Activated T-cell treated with anti-CD3 and anti-CD28 coated beads, Interleukin-2, amount 50 U/mL, for 24 hours (primary cell): ENCODE results near the gene RTCA.
"Not testable (repeated sequence)": the region's sequence is repeated elsewhere in the genome, so short reads cannot be mapped to it uniquely, and the experiment has no call there.

ENCODE experiments used
- DNase-seq: peaks from one replicate; pipeline ENCODE4 v3.0.0-alpha.2; 2020
- H3K27ac Mint-ChIP-seq: 2 replicates; pipeline ENCODE4 v1.8.0; 2020; ENCODE audit warnings: mild to moderate bottlenecking, mixed read lengths
- H3K27me3 Mint-ChIP-seq: 2 replicates; pipeline ENCODE4 v1.8.0; 2020; ENCODE audit warnings: mixed read lengths
- H3K36me3 Mint-ChIP-seq: 2 replicates; pipeline ENCODE4 v1.8.0; 2020; ENCODE audit warnings: low read depth, mixed read lengths
- H3K4me1 Mint-ChIP-seq: 2 replicates; pipeline ENCODE4 v1.8.0; 2020; ENCODE audit warnings: low read depth, mixed read lengths
- H3K4me3 Mint-ChIP-seq: 2 replicates; pipeline ENCODE4 v1.8.0; 2020; ENCODE audit warnings: mild to moderate bottlenecking, moderate library complexity, mixed read lengths
- H3K9me3 Mint-ChIP-seq: 2 replicates; pipeline ENCODE4 v1.8.0; 2020; ENCODE audit warnings: mixed read lengths

The RTCA gene

DNA sequence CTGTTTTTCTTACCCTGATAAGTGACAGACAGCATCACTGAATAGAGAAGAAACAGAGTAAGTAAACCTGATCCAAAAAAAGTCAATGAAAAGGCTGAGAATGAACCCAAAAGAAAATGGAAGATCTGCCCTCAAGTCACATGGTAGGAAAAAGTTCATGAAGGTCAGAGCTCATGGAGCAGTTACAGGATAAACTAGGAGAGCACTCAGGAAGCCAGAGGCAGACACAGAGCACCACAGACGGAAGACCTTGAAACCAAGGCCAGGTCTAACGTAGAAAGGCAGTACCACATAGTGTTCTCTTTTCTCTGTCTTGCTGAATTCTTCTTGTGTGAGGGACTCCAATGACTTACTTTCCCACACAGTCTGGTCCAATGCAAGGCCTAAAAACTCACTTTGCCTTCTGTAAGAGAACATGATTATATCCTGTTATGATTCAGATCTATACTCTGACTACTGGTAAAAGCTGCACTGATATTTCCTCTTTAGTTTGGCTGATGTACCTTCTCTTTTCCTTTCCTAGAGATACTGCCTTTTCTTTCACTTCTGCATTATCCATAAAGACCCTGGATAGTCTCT, 40.8 kb downstream of the RTCA start:
- H3K4me3 Mint-ChIP-seq = no peak overlapping the region
- H3K27ac Mint-ChIP-seq = no peak overlapping the region
- H3K4me1 Mint-ChIP-seq = peaks cover 18% of the 10 kb centered on the region
- H3K36me3 Mint-ChIP-seq = no peaks in the 10 kb centered on the region
- no peak for DNase-seq
- H3K9me3 Mint-ChIP-seq = peaks cover 4% of the 10 kb centered on the region
- no peaks in the 10 kb centered on the region for H3K27me3 Mint-ChIP-seq

DNA sequence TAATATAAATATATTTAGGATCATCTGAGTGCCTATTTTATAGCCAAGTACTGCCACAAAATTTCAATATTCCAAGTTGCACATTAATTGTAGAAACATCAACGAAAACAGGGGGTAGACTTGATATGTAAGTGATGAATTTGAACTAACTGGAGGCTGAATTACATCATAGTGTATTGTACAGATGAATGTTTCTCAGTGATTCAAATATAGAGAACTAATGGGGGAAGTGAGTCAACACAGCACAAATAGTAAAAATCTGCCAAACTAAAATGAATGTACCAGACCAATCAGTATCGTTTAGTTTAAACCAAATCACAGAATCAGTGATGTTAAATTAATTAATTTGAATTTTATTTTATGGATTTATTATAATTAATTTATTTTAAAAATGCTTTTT, 42.8 kb downstream of the RTCA start:
- Mint-ChIP-seq H3K4me1 (peaks cover 18% of the 10 kb centered on the region), H3K27me3 (no peaks in the 10 kb centered on the region), H3K9me3 (peaks cover 4% of the 10 kb centered on the region), H3K27ac (no peak overlapping the region), H3K4me3 (no peak overlapping the region), H3K36me3 (no peaks in the 10 kb centered on the region)
- no peak for DNase-seq

- Mint-ChIP-seq H3K4me3 (no peak overlapping the region), H3K9me3 (peaks cover 4% of the 10 kb centered on the region), H3K4me1 (peaks cover 18% of the 10 kb centered on the region), H3K27ac (no peak overlapping the region), H3K36me3 (no peaks in the 10 kb centered on the region), H3K27me3 (no peaks in the 10 kb centered on the region)
- DNase-seq = no peak
These were observed 43.8 kb downstream of the RTCA start for GRCh38 chr1:100309863-100310262.

- Mint-ChIP-seq H3K27ac (no peak overlapping the region), H3K36me3 (no peaks in the 10 kb centered on the region), H3K9me3 (peaks cover 16% of the 10 kb centered on the region), H3K27me3 (no peaks in the 10 kb centered on the region), H3K4me1 (peaks cover 4% of the 10 kb centered on the region), H3K4me3 (no peak overlapping the region)
- no peak for DNase-seq
These were observed 47.4 kb downstream of the RTCA start for GRCh38 chr1:100313382-100313781.

DNA sequence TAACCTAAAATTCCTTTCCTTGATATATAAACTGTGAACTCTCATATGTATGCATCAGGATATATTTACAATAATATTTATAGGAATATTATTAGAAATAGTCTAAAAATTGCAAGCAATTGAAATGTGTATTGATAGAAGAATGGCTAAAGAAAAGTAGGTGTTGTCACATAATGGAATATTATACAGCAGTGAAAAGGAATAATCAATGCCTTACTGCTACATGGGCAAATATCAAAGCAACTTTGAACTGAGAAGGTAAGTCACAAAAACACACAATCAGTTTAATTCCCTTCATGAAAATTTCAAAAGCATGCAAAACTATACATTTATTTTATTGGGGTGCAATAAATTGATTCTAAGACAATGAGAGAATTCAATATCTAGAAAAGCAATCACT, 50.6 kb downstream of the RTCA start:
- Mint-ChIP-seq H3K9me3 (peaks cover 21% of the 10 kb centered on the region), H3K27ac (no peak overlapping the region), H3K4me3 (no peak overlapping the region), H3K27me3 (no peaks in the 10 kb centered on the region), H3K4me1 (no peaks in the 10 kb centered on the region), H3K36me3 (no peaks in the 10 kb centered on the region)
- DNase-seq = no peak

DNA sequence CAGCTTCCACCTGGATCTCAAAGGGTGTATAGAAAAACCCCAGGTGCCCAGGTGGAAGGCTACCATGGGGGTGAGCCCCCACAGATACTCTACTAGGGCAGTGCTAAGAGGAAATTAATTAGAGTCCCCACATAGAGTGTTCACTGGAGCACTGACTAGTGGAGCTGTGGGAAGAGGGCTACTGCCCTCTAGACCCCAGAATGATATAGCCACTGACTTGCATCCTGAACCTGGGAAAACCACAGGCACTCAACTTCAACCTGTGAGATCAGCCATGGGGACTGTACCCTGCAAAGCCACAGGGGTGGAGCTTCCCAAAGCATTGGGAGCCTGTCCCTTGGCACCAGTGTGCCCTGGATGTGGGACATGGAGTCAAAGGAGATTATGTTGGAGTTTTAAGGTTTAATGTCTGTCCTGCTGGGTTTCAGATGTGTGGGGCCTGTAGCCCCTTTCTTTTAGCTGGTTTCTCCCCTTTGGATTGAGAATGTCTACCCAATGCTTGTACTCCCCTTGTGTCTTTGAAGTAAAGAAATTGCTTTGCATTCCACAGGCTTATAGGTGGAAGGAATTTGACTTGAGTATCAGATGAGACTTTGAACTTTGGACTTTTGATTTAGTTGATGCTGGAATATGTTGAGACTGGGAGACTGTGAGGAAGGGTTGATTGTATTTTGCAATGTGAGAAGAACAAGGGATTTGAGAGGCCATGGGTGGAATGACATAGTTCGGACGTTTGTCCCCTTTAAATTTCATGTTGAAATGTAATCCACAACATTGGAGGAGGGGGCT, 54.5 kb downstream of the RTCA start:
- peaks cover 20% of the 10 kb centered on the region for H3K9me3 Mint-ChIP-seq
- H3K36me3 Mint-ChIP-seq = no peaks in the 10 kb centered on the region
- no peak overlapping the region for H3K27ac Mint-ChIP-seq
- no peak for DNase-seq
- no peaks in the 10 kb centered on the region for H3K27me3 Mint-ChIP-seq
- H3K4me1 Mint-ChIP-seq = peaks cover 12% of the 10 kb centered on the region
- H3K4me3 Mint-ChIP-seq = no peak overlapping the region

DNA sequence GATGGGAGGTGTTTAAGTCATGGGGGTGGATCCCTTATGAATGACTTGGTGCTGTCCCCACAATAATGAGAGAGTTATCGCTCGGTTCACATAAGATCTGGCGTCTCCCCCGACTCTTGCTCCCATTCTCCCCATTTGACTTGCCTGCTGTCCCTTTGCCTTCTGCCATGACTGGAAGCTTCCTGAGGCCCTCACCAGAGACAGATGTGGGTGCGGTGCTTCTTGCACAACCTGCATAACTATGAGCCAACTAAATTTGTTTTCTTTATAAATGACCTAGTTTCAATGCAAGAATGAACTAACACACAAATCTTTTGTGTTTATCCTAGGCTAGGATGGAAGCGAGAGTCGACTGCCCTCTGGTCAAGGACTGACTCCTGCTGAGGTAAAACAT, 55.1 kb downstream of the RTCA start:
- Mint-ChIP-seq H3K4me1 (peaks cover 12% of the 10 kb centered on the region), H3K27me3 (no peaks in the 10 kb centered on the region), H3K9me3 (peaks cover 16% of the 10 kb centered on the region), H3K36me3 (no peaks in the 10 kb centered on the region), H3K27ac (no peak overlapping the region), H3K4me3 (no peak overlapping the region)
- DNase-seq = no peak

- H3K4me3 Mint-ChIP-seq = no peak overlapping the region
- no peak for DNase-seq
- H3K4me1 Mint-ChIP-seq = peaks cover 12% of the 10 kb centered on the region
- H3K9me3 Mint-ChIP-seq = peaks cover 13% of the 10 kb centered on the region
- no peak overlapping the region for H3K27ac Mint-ChIP-seq
- no peaks in the 10 kb centered on the region for H3K27me3 Mint-ChIP-seq
- no peaks in the 10 kb centered on the region for H3K36me3 Mint-ChIP-seq
These were observed 55.5 kb downstream of the RTCA start for GRCh38 chr1:100321506-100321905.

DNA sequence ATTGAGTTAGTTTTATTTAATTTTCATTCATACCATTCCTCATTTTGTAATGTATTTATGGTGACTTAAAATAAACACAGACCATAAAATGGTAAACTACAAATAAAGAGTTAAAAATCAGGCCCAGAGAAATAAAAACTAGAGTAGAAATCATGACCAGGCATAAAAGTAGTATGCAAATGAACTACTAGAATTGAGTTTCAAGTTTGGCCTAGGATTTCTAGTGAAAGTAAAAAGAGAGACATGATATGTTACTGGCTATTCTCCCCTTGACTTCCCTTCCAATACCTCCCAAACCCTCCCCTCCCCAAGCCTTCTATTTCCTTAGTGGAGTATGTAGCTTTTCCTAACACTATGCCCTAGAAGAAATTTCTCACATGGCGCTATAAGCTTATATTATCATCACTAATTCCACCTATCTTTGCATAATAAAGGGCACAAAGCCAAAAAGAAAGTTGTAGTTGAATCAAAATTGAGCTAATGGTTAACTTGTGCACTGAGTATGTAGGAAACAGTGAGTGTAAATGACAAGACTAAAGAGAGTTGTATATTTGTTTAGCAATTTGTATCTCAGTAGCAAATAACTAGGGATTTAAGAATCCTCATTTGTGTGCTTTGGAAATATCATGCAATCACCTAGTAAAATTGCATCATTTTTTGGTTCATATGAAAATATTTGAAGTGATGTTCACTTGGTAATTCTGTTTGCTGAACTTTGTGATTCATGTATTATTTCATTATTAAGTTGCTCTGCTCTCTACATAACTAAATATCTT, 56.6 kb downstream of the RTCA start:
- no peaks in the 10 kb centered on the region for H3K27me3 Mint-ChIP-seq
- H3K4me3 Mint-ChIP-seq = no peak overlapping the region
- no peaks in the 10 kb centered on the region for H3K36me3 Mint-ChIP-seq
- peaks cover 12% of the 10 kb centered on the region for H3K4me1 Mint-ChIP-seq
- peak overlapping the region; percentile 47 for H3K27ac Mint-ChIP-seq
- no peak for DNase-seq
- H3K9me3 Mint-ChIP-seq = peaks cover 9% of the 10 kb centered on the region

- no peak for DNase-seq
- H3K36me3 Mint-ChIP-seq = no peaks in the 10 kb centered on the region
- peaks cover 9% of the 10 kb centered on the region for H3K9me3 Mint-ChIP-seq
- no peak overlapping the region for H3K27ac Mint-ChIP-seq
- H3K4me1 Mint-ChIP-seq = peaks cover 12% of the 10 kb centered on the region
- no peaks in the 10 kb centered on the region for H3K27me3 Mint-ChIP-seq
- no peak overlapping the region for H3K4me3 Mint-ChIP-seq
These were observed 57.5 kb downstream of the RTCA start for GRCh38 chr1:100323419-100324106.

DNA sequence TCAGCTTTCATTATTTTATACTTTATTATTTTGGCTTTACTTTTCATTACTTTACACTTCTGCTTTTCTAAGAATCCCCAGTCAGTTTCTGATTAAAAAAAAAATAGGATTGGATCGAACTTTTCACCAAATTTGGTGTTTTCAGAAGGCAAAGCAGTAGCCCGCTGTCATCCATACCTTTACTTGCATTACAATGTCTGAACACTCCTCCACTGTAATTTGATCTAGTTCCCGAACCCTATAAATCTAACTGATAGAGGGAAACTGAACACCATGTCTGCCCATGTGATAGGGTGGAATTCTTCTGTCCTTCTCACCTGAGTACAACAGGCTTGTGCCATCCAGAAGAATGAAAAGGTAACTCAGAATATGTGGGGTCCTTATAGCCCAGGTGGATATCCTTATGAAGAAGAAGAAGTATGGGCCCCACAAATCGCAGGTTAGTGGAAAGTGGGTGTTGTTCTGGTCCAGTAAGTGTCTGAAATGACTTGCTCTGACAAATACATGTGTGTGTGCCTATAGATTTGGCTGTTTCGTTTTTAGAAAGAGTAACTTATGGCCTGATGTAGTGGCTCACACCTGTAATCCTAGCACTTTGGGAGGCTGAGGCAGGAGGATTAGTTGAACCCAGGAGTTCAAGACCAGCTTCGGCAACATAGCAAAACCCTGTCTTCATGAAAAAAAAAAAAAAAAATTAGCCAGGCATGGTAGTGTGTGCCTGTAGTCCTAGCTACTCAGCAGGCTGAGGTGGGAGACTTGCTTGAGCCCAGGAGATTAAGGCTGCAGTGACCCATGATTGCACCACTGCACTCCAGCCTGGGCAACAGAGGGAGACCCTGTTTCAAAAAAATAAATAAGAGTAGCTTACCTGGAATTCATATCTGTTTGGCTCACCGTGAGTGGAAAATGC, 59.7 kb downstream of the RTCA start:
- Mint-ChIP-seq H3K4me1 (peaks cover 12% of the 10 kb centered on the region), H3K36me3 (no peaks in the 10 kb centered on the region), H3K4me3 (no peak overlapping the region), H3K9me3 (peaks cover 2% of the 10 kb centered on the region), H3K27ac (no peak overlapping the region), H3K27me3 (no peaks in the 10 kb centered on the region)
- no peak for DNase-seq

DNA sequence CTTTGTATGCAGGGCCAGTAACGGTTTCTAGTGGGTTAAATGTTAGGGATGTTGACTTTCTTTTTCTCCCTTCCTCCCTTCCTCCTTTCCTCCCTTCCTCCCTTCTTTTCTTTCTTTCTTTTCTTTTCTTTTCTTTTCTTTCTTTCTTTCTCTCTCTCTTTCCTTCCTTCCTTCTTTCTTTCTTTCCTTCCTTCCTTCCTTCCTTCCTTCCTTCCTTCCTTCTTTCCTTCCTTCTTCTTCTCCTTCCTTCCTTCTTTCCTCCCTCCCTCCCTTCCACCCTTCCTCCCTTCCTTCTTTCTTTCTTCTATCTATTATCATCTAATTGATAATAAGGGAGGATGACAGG, 60.3 kb downstream of the RTCA start:
- not testable (repeated sequence) for H3K27ac Mint-ChIP-seq, H3K36me3 Mint-ChIP-seq, H3K27me3 Mint-ChIP-seq, H3K9me3 Mint-ChIP-seq, DNase-seq, H3K4me3 Mint-ChIP-seq
- peaks cover 12% of the 10 kb centered on the region for H3K4me1 Mint-ChIP-seq

- H3K4me3 Mint-ChIP-seq = no peak overlapping the region
- H3K9me3 Mint-ChIP-seq = no peaks in the 10 kb centered on the region
- H3K27ac Mint-ChIP-seq = no peak overlapping the region
- peaks cover 3% of the 10 kb centered on the region for H3K4me1 Mint-ChIP-seq
- DNase-seq = no peak
- no peaks in the 10 kb centered on the region for H3K36me3 Mint-ChIP-seq
- H3K27me3 Mint-ChIP-seq = no peaks in the 10 kb centered on the region
These were observed 62.1 kb downstream of the RTCA start for GRCh38 chr1:100328133-100328532.

DNA sequence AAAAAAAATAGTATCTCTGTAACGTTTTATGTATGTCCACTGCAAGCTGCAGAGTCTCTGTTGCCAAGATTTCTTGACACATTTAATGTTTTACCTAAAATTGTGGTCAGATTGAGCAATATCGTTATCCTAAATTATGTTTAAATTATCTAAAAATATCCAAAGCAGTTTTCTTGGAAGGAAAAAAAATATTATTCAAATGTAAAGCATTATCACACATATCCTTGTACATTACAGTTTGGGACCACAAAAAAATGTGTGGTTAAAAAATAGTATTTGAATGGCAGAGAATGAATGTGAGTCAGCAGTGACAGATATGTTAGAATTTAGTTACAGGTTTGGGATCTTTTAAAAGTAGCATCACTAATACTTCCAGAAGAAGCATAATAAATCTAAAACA, 65.1 kb downstream of the RTCA start:
- not testable (repeated sequence) for H3K9me3 Mint-ChIP-seq, H3K36me3 Mint-ChIP-seq, H3K27ac Mint-ChIP-seq, DNase-seq, H3K4me3 Mint-ChIP-seq, H3K27me3 Mint-ChIP-seq, H3K4me1 Mint-ChIP-seq
